22Rv1 (cell line): ENCODE measurements around the gene AGBL3.

Experiments used
- ZFX ChIP-seq: fragments of 450-650 bp; IDR thresholded peaks from 2 replicates; pipeline ENCODE4 v1.6.1; 2017; ENCODE audit warnings: antibody characterized with exemption, borderline replicate concordance
- TF ChIP-seq, protein P1 (sequence below): fragments of 450-650 bp; IDR thresholded peaks from 2 replicates; pipeline ENCODE4 v1.5.1; 2017; ENCODE audit warnings: mild to moderate bottlenecking

- TF ChIP-seq, protein P1, sequence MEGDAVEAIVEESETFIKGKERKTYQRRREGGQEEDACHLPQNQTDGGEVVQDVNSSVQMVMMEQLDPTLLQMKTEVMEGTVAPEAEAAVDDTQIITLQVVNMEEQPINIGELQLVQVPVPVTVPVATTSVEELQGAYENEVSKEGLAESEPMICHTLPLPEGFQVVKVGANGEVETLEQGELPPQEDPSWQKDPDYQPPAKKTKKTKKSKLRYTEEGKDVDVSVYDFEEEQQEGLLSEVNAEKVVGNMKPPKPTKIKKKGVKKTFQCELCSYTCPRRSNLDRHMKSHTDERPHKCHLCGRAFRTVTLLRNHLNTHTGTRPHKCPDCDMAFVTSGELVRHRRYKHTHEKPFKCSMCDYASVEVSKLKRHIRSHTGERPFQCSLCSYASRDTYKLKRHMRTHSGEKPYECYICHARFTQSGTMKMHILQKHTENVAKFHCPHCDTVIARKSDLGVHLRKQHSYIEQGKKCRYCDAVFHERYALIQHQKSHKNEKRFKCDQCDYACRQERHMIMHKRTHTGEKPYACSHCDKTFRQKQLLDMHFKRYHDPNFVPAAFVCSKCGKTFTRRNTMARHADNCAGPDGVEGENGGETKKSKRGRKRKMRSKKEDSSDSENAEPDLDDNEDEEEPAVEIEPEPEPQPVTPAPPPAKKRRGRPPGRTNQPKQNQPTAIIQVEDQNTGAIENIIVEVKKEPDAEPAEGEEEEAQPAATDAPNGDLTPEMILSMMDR = no peak
- no peak for TF ChIP-seq ZFX
Measured at GRCh38 chr7:135035252-135035651, 48.9 kb downstream of the AGBL3 start.
